HepG2 (cell line): ENCODE data around the gene RPUSD3. TPM values are rescaled to one million over a fixed set of nuclear protein-coding genes. Genes with fewer than 3 reads are reported as not detected.
A peak's percentile ranks its signal among the peaks of the same experiment; 100 is the strongest.

Experiments used
- BRD4 ChIP-seq: sonication (generic); formaldehyde crosslinking; IDR thresholded peaks from 2 replicates; pipeline ENCODE4 v1.4.0; 2020; ENCODE audit warnings: missing genetic modification reagents
- KLF11 ChIP-seq: IDR thresholded peaks from 2 replicates; pipeline ENCODE4 v1.6.1; 2016; ENCODE audit warnings: missing compliant biosample characterization
- MNT ChIP-seq: fragments of 450-650 bp; IDR thresholded peaks from 2 replicates; pipeline ENCODE4 v1.6.1; 2016
- NR2F1 ChIP-seq, 2 experiments: fragments of 450-650 bp in 1 of 2; formaldehyde crosslinking in 1 of 2; IDR thresholded peaks; 2 replicates each; pipeline versions ENCODE4 v1.5.0 to v1.6.1; 2016 to 2020; ENCODE audit warnings: mild to moderate bottlenecking in 1 of 2, missing compliant biosample characterization in 1 of 2, missing genetic modification reagents in 1 of 2, moderate library complexity in 1 of 2
- REPIN1 ChIP-seq: sonication (generic); formaldehyde crosslinking; IDR thresholded peaks from 2 replicates; pipeline ENCODE4 v1.8.0; 2022; ENCODE audit warnings: missing genetic modification reagents, low read depth, mild to moderate bottlenecking, borderline replicate concordance
- SCMH1 ChIP-seq: sonication (generic); formaldehyde crosslinking; IDR thresholded peaks from 2 replicates; pipeline ENCODE4 v1.9.0; 2021; ENCODE audit warnings: missing genetic modification reagents, mild to moderate bottlenecking, borderline replicate concordance
- SNAPC4 ChIP-seq: sonication (generic); formaldehyde crosslinking; IDR thresholded peaks from 2 replicates; pipeline ENCODE4 v1.4.0; 2020; ENCODE audit warnings: mild to moderate bottlenecking, missing genetic modification reagents
- YEATS2 ChIP-seq: sonication (generic); formaldehyde crosslinking; IDR thresholded peaks from 2 replicates; pipeline ENCODE4 v1.4.0; 2020; ENCODE audit warnings: missing genetic modification reagents, borderline replicate concordance
- ZBTB8A ChIP-seq: sonication (generic); formaldehyde crosslinking; IDR thresholded peaks from 2 replicates; pipeline ENCODE4 v1.4.0; 2020; ENCODE audit warnings: mild to moderate bottlenecking, low read depth, missing genetic modification reagents, borderline replicate concordance
- ZNF451 ChIP-seq: sonication (generic); formaldehyde crosslinking; IDR thresholded peaks from 2 replicates; pipeline ENCODE4 v1.5.0; 2020; ENCODE audit warnings: mild to moderate bottlenecking, missing genetic modification reagents
- ZNF460 ChIP-seq: sonication (generic); formaldehyde crosslinking; IDR thresholded peaks from 2 replicates; pipeline ENCODE4 v1.5.1; 2020; ENCODE audit warnings: missing genetic modification reagents, mild to moderate bottlenecking, borderline replicate concordance
- ZNF580 ChIP-seq: IDR thresholded peaks from 2 replicates; pipeline ENCODE4 v1.6.1; 2016; ENCODE audit warnings: low read depth, borderline replicate concordance
- ZNF605 ChIP-seq: sonication (generic); formaldehyde crosslinking; IDR thresholded peaks from 2 replicates; pipeline ENCODE4 v1.8.0; 2022; ENCODE audit warnings: mild to moderate bottlenecking, missing genetic modification reagents
- ZNF619 ChIP-seq: sonication (generic); formaldehyde crosslinking; IDR thresholded peaks from 2 replicates; pipeline ENCODE4 v1.4.0; 2020; ENCODE audit warnings: mild to moderate bottlenecking, missing genetic modification reagents
- polyA plus RNA-seq, 8 experiments: library from polyadenylated mRNA; depleted of rRNA in 3 of 8; stranded (reverse) in 7 of 8; unstranded in 1 of 8; fragments of >200 nt; fragmentation: Illumina TruSeq in 4 of 8; extraction: Trizol in 4 of 8; gene quantifications; 2 replicates each; pipeline versions ENCODE4 v1.2.1 to v1.2.3, GENCODE V29; 2011 to 2016; ENCODE audit warnings: low read depth in 4 of 8, missing spikeins in 1 of 8, mixed read lengths in 1 of 8; ENCODE audit not compliant: insufficient read depth in 1 of 8
- total RNA-seq, 5 experiments: library from RNA; depleted of rRNA; stranded (reverse); fragments of >200 nt; fragmentation: Illumina TruSeq; extraction: Trizol; gene quantifications; 2 replicates each; pipeline ENCODE4 v1.2.3, GENCODE V29; 2016; ENCODE audit warnings: low read depth in 1 of 5
- TF ChIP-seq, protein P1 (sequence below): sonication (generic); formaldehyde crosslinking; IDR thresholded peaks from 2 replicates; pipeline ENCODE4 v1.4.0; 2020; ENCODE audit warnings: missing genetic modification reagents
- TF ChIP-seq, protein P2 (sequence below): sonication (generic); formaldehyde crosslinking; IDR thresholded peaks from 2 replicates; pipeline ENCODE4 v1.5.0; 2020; ENCODE audit warnings: missing genetic modification reagents
- TF ChIP-seq, protein P3 (sequence below): sonication (generic); formaldehyde crosslinking; conservative IDR thresholded peaks from 2 replicates; pipeline ENCODE4 v1.8.0; 2022; ENCODE audit warnings: mild to moderate bottlenecking, moderate library complexity, missing genetic modification reagents

RPUSD3 gene
- total and polyA plus RNA-seq, 2 of the 13 experiments (the other 11 are each of a cell fraction or from before 2014, with no cell fraction given) = 32.1 to 48.7 TPM

DNA sequence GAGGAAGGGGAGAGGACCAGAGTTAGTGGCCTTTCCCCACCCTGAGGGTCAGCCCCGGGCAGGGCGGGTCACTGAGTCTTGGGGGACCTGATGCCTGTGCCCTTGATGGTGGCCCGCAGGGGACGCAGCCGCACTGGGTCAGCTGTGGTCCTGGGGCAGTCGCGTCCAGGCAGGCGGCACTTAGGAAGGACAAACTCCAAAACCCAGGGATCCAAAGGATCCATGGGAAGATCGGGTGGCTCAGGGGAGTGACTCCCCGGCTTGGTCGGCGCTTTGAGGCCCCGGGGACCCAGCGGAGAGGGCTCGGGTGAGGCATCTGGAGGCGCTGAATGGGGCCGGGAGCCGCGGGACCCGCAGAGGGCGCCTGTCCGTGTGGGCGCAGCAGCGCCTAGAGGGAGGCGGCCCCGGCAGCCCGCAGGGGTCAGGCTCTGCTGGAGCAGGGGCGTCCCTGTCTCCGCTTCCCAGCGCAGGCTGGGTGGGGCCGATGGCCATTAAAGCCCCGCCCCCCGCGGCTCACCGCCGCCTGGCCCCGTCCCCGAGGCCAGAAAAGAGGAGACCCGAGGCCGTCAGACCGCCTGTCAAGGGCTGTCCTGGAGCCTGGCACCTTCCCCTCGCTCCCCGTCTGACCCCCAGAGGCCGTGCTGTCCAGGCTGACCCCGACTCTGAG lies 18.7 kb upstream of the RPUSD3 start (continued):
- TF ChIP-seq BRD4 (CRISPR knock-in tag) (no peak), KLF11 (CRISPR knock-in tag) (no peak), ZNF619 (CRISPR knock-in tag) (0 out of 2 replicates have a peak, but pooled peaks have one; percentile 31), SNAPC4 (CRISPR knock-in tag) (no peak), ZBTB8A (CRISPR knock-in tag) (peak; percentile 95), ZNF460 (CRISPR knock-in tag) (peak; percentile 49; the same call in 1 of the 2 replicates), ZNF451 (peak; percentile 37; the same call in 1 of the 2 replicates), SCMH1 (no peak), ZNF580 (CRISPR knock-in tag) (peak; percentile 90), MNT (no peak), NR2F1 (CRISPR knock-in tag; IDR thresholded peaks at IDR 0.05) (peak in 1 of 2 experiments; percentile 18; a peak in 1 of 4 replicates), YEATS2 (CRISPR knock-in tag) (no peak), REPIN1 (0 out of 2 replicates have a peak, but pooled peaks have one; percentile 22), ZNF605 (CRISPR knock-in tag) (peak; percentile 46; the same call in 1 of the 2 replicates)
- TF ChIP-seq, protein P1, sequence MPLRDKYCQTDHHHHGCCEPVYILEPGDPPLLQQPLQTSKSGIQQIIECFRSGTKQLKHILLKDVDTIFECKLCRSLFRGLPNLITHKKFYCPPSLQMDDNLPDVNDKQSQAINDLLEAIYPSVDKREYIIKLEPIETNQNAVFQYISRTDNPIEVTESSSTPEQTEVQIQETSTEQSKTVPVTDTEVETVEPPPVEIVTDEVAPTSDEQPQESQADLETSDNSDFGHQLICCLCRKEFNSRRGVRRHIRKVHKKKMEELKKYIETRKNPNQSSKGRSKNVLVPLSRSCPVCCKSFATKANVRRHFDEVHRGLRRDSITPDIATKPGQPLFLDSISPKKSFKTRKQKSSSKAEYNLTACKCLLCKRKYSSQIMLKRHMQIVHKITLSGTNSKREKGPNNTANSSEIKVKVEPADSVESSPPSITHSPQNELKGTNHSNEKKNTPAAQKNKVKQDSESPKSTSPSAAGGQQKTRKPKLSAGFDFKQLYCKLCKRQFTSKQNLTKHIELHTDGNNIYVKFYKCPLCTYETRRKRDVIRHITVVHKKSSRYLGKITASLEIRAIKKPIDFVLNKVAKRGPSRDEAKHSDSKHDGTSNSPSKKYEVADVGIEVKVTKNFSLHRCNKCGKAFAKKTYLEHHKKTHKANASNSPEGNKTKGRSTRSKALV (CRISPR knock-in tag) = peak; percentile 73; the same call in 1 of the 2 replicates
- TF ChIP-seq, protein P2, sequence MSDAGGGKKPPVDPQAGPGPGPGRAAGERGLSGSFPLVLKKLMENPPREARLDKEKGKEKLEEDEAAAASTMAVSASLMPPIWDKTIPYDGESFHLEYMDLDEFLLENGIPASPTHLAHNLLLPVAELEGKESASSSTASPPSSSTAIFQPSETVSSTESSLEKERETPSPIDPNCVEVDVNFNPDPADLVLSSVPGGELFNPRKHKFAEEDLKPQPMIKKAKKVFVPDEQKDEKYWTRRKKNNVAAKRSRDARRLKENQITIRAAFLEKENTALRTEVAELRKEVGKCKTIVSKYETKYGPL (CRISPR knock-in tag) = no peak
- TF ChIP-seq, protein P3, sequence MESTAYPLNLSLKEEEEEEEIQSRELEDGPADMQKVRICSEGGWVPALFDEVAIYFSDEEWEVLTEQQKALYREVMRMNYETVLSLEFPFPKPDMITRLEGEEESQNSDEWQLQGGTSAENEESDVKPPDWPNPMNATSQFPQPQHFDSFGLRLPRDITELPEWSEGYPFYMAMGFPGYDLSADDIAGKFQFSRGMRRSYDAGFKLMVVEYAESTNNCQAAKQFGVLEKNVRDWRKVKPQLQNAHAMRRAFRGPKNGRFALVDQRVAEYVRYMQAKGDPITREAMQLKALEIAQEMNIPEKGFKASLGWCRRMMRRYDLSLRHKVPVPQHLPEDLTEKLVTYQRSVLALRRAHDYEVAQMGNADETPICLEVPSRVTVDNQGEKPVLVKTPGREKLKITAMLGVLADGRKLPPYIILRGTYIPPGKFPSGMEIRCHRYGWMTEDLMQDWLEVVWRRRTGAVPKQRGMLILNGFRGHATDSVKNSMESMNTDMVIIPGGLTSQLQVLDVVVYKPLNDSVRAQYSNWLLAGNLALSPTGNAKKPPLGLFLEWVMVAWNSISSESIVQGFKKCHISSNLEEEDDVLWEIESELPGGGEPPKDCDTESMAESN = no peak; the same call in 1 of the 2 replicates
